IPS DF 19.7 (cell line): ENCODE measurements around the gene PID1.

Experiments used
- DNase-seq: peaks from one replicate; pipeline ENCODE4 v3.0.0-alpha.2; 2013; ENCODE audit warnings: low read depth, low spot score

The PID1 gene

DNA sequence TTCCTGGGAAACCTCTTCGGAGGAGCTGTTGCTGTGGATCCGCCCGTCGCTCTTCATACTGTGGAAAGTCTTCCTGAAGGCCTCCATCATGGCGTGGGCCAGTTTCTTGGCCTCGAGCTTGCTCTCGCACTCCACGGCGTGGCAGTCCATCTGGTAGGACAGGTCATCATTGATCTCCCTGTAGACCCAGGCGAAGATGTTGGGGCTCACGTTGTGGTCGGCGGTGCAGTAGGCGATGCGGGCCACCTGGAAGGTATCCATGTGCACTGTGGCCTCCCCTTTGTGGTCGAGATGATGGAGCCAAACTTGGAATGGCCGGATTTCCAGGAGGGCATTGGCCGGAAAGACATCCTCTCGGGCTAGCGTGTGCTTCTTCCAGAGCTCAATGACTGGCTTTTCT is 245.4 kb downstream of the PID1 start:
- DNase-seq: no peak

DNA sequence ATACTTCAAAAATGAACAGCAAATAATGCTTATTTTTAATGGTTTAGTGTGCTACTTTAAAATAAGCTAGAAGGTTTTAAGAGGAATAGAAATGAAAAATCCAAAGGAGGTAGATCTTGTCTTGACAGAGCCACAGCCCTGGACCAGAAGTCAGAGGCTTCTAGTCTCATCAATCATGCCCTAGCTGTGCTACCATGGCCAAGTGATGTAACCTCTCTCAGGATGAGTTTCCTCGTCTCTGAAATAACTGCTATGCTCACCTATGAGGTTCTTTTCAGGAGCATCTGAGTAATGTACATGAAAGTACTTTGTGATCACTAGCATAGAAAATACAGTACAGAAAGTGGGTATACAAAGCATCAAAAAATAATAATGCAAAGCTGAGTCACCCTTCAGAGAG is 248.4 kb downstream of the PID1 start:
- DNase-seq: no peak

DNA sequence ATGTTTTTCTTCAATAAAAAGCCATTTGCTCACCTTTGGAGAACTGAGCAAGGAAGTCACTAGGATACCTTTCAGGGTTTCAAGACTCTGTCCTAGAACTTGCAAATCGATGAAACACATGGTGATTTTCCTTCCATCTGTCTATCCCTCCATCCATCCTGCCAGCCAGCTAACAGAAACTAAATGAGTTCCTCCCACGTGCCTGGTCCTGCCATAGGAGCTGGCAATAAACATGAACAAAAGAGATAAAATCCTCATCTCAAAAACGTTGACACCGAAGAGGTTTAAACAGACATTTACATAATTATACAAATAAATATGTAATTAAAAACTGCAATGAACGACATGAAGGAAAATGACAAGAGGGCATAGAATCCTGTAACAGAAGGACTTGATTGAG is 249.0 kb downstream of the PID1 start:
- DNase-seq: no peak

DNA sequence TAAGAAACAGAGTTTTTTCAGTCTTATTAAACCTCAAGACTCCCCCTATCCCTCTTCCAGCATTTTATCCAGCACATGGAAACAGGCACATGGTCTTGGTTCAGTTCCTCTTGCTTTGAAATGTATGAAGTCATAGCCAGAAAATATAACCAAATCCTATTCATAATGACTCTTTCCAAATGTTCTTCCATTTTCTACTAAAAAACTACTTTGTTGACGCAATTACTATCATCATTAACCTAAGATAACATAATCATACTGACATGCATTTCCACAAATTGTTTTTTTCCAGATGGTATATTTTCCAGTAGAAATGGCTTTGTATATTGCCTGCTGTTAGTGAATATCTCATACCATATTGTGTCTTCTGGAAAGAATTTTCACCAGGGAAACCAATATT is 261.3 kb downstream of the PID1 start:
- no peak for DNase-seq

DNA sequence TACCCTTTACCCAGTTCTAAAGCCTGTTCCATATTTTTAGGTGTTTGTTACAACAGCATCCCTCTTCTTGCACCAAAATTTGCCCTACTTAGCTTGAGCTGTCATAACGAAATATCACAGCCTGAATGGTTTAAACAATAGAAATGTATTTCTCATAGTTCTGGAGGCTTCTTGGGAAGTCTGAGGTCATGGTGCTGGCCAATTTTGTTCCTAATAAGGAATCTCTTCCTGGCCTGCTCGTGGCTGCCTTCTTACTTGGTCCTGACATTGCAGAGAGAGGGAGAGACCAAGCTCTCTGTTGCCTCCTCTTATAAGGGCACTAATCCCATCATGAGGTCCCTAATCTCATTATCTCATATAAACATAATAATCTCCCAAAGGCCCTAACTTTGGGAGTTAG is 267.8 kb downstream of the PID1 start:
- DNase-seq: no peak

DNA sequence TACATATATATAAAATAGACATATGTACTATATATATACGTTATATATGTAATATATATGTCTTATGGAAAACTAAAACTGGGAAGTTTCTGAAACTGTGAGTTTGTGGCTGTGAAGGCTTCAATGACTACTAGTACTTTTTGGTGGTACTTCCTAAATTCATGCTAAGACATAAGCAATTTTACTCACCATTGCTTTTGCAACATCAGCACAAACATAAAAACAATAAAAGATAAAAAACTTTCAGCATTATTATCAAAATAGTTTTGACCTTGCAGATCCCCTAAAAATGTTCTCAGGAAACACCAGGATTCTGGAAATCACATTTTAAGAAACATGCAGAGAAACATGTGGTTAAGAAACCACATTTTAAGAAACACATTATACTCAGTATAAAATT is 269.9 kb downstream of the PID1 start:
- no peak for DNase-seq

DNA sequence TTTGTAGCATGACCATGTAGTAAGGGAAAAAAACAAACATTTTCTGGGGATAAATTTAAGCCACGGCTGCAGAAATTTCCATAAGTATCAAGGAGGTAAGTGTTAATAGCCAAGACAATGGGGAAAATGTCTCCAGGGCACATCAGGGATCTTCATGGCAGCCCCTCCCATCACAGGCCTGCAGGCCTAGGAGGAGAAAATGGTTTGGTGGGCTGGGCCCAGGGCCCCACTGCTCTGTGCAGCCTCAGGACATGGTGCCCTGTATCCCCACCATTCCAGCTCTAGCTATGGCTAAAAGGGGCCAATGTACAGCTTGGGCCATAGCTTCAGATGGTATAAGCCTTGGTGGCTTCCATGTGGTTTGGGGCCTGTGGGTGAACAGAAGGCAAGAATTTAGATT is 271.8 kb downstream of the PID1 start:
- no peak for DNase-seq

DNA sequence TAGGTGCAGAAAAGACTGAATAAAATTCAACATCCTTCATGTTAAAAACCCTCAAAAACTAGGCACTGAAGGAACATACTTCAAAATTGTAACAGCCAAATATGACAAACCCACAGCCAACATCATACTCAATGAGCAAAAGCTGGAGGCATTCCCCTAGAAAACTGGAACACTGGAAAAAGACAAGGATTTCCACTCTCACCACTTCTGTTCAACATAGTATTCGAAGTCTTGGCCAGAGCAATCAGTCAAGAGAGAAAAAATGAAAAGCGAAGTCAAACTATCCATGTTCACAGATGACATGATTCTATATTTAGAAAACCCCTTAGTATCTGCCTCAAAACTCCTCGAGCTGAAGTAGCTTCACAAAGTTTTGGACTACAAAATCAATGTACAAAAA is 282.3 kb downstream of the PID1 start:
- DNase-seq: no peak

DNA sequence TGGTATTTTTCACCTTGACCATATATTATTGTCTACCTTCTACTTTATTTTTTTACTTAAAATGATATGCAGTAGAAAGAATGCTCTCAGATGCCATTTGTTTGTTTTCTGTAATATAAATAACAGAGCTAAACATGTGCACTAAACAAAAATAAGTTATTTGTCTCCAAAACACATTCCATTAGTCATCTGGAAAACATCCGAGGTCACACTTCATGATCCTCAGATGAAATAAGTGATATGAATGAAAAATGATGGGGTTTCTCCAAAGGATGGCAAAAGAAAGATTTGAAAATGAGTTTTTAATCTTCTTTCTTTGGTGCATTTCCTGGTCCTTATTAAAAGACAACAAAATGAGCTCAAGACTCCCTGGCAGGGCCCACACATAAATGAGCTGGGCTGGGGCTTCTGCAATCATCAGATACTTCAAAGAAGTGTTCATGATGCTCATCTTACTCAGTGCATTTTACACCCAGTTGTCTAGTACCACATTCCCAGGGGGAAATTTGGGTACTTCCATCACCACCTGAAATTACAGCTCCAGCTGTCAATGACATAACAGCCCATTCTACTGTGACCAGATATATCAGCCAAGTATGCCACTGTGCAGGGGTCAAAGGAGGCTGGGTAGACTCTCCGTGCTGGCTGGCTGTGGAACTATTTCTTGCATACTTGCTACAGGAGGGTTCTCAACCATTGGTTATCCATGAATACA is 283.5 kb downstream of the PID1 start:
- no peak for DNase-seq

DNA sequence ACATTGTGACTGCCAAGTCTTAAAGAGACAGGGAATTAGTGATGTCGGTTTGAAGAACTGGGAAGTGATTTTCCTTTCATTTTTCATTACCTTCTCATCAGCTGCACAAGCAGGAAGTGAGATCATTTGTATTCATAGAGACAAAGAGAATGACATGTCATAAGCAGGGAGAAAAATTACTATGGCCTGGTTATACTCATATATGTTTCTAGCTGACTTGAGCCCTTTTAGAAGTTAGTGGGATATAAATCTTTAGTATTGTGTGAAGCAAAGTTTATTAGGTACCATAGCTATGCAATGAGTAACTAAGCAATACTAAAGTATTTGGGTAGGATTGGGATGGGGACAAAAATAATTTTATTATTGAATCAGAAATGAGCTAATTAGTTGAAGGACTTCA is 284.1 kb downstream of the PID1 start:
- DNase-seq: no peak

DNA sequence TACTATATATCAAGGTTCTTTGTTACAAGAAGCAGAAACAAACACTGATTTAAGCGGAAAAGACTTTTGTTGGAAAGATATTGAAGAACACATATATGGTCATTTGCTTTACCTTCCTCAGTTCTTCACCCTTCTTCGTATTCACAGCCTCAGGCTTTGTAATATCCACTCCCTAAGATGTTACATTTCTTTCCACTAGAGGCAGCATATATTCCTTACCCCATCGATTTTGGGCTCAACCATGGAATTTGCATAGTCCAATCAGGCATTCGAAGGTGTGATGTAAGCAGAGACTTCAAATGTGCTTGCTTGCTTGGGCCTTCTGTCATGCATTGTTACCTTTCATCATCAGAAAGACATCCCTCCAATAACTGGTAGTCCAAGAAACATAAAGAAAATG is 287.4 kb downstream of the PID1 start:
- DNase-seq: no peak

DNA sequence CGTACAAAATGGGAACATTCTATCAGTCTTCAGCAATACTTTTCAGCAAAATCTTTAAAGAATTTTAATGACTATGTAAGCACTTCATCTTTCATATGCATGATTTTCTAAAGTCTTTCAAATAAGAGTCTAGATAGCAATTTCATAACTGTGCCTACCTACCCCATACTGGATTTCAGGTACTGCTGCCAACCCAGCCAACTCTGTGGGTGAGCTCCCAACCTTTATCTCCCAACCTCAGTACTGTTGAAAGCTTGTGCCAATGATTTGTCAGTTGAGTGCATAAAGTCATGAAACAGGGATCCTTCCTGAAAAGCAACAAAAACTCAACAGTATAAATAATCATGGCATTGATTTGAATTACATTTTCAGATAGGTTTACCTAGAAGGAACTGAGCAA is 296.9 kb downstream of the PID1 start:
- no peak for DNase-seq
